Bronchial smooth muscle cell (primary cell): Measurements from ENCODE around the gene MAD2L1. TPM values are rescaled to one million over a fixed set of nuclear protein-coding genes. Genes with fewer than 3 reads are reported as not detected.

Source experiments
- total RNA-seq: library from RNA; depleted of rRNA; stranded (reverse); fragments of >200 nt; gene quantifications from 2 replicates; pipeline ENCODE4 v1.2.1, GENCODE V29; 2014

Gene MAD2L1
- 1.2 and 4.7 TPM in 2 replicates for total RNA-seq

DNA sequence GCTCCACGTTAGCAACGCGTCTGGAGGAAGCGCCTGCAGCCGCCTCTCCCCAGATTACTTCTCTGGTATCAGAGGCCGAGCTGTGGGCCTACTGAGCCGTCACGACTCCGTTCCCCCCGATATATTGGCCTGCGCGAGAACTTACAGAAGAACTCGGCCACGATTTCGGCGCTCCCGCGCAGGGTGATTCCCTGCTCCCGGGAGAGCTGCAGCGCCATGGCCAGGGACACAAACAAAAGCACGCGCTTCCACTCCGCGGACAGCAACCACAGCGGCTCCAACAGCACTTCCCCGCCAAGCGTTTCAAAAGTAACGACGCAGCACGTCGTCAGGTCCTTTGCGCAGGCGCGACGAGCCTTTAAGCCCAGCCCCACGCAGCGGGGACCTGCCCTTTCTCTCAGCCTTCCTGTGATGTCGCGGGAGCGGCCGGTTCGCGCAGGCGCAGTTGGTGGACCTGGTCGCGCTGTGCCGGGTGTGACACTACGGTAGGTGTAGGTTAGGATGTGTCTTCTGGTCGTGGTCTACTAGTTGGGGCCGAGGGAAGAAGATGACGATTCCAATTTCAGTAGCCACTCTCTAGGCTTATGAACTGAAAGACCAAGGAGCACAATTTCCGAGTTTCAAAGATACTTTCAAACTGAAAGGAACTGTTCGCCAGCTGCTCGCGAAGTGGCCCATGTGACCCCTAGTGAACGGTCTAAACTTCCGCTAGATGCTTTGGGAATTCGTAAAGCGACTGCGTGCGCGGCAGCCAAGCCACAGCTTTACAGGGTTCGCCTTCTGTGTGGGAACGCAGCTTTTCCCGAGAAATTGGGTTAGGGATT, at the start of gene MAD2L1:
MAD2L1 (minus strand) TSS at position 332 of the 824 bp plus-strand sequence; CDS start at position 218, 114 bp downstream.

